PC-3 (cell line): Measurements from ENCODE around the gene KNDC1. TPM values are rescaled to one million over a fixed set of nuclear protein-coding genes. Genes with fewer than 3 reads are reported as not detected.

Experiments
- ATAC-seq: fragments of 200-7000 bp; cut with Tn5 transposase; 2 replicates; pipeline ENCODE4 v1.9.1; 2020; ENCODE audit warnings: mild to moderate bottlenecking, moderate library complexity
- BruUV-seq: library from RNA; stranded (reverse); fragments of 400-500 nt; replicated peaks from 2 replicates; lab custom pipeline; 2021; lab: Mats Ljungman, UMichigan
- CTCF ChIA-PET: fragments of 300-600 bp; sonication (Branson Sonifier 250); formaldehyde crosslinking; loops from one replicate; lab custom pipeline; 2022; ENCODE audit warnings: antibody characterized with exemption; lab: Charles Lee
- POLR2A ChIA-PET: fragments of 300-600 bp; sonication (Branson Sonifier 250); formaldehyde crosslinking; loops from one replicate; lab custom pipeline; 2022; ENCODE audit warnings: antibody characterized with exemption; ENCODE audit not compliant: unreplicated experiment; lab: Charles Lee
- DNase-seq: peaks from one replicate; pipeline ENCODE4 v3.0.0-alpha.2; 2015
- H2AFZ ChIP-seq: fragments of 300-600 bp; sonication (generic); 2 replicates; pipeline ENCODE4 v1.6.0; 2016; ENCODE audit warnings: antibody characterized with exemption, low read length
- H3F3A ChIP-seq: fragments of 300-600 bp; sonication (generic); one replicate; pipeline ENCODE4 v1.6.0; 2017; ENCODE audit warnings: antibody characterized with exemption, low read length, control low read depth, mild to moderate bottlenecking; ENCODE audit not compliant: unreplicated experiment
- H3K27ac ChIP-seq: fragments of 300-600 bp; sonication (generic); 2 replicates; pipeline ENCODE4 v1.5.1; 2016; ENCODE audit warnings: mild to moderate bottlenecking, low read length
- H3K27me3 ChIP-seq: fragments of 300-600 bp; sonication (generic); 2 replicates; pipeline ENCODE4 v1.6.1; 2016; ENCODE audit warnings: low read length, mixed read lengths
- H3K36me3 ChIP-seq: fragments of 300-600 bp; sonication (generic); 2 replicates; pipeline ENCODE4 v1.6.1; 2016; ENCODE audit warnings: low read depth, mixed run types, low read length, mixed read lengths
- H3K4me1 ChIP-seq: fragments of 300-600 bp; sonication (generic); 2 replicates; pipeline ENCODE4 v1.5.1; 2016; ENCODE audit warnings: low read length; ENCODE audit not compliant: insufficient read depth
- H3K4me2 ChIP-seq: fragments of 300-600 bp; sonication (generic); 2 replicates; pipeline ENCODE4 v1.6.0; 2016; ENCODE audit warnings: low read length
- H3K4me3 ChIP-seq: fragments of 300-600 bp; sonication (generic); 2 replicates; pipeline ENCODE4 v1.5.1; 2016; ENCODE audit warnings: mild to moderate bottlenecking, low read length, mixed read lengths
- H3K79me2 ChIP-seq: fragments of 300-600 bp; sonication (generic); 2 replicates; pipeline ENCODE4 v1.6.1; 2017; ENCODE audit warnings: low read length, mixed read lengths
- H3K9ac ChIP-seq: fragments of 300-600 bp; sonication (generic); 2 replicates; pipeline ENCODE4 v1.6.0; 2016; ENCODE audit warnings: mild to moderate bottlenecking, low read length
- H3K9me2 ChIP-seq: fragments of 300-600 bp; sonication (generic); replicated peaks from 2 replicates; pipeline ENCODE4 v1.6.1; 2016; ENCODE audit warnings: mixed run types, low read length, mixed read lengths
- H3K9me3 ChIP-seq: fragments of 300-600 bp; sonication (generic); 2 replicates; pipeline ENCODE4 v1.6.1; 2016; ENCODE audit warnings: low read length, mixed read lengths
- H4K20me1 ChIP-seq: fragments of 300-600 bp; sonication (generic); 2 replicates; pipeline ENCODE4 v1.6.1; 2016; ENCODE audit warnings: low read length, mixed read lengths
- EZH2 ChIP-seq: fragments of 300-600 bp; sonication (generic); IDR thresholded peaks from one replicate; pipeline ENCODE4 v1.6.1; 2017; ENCODE audit warnings: antibody characterized with exemption, mild to moderate bottlenecking, low read length; ENCODE audit not compliant: unreplicated experiment
- EZH2phosphoT487 ChIP-seq: fragments of 300-600 bp; sonication (generic); IDR thresholded peaks from 2 replicates; pipeline ENCODE4 v1.6.1; 2018; ENCODE audit warnings: mild to moderate bottlenecking, antibody characterized with exemption, low read length, borderline replicate concordance
- intact Hi-C: fragments of 100-400 bp; cut with micrococcal nuclease; formaldehyde crosslinking; loops from 2 replicates; pipeline ENCODE4 v1.9.0; 2023
- total RNA-seq: library from RNA; depleted of rRNA; stranded (reverse); fragments of >200 nt; gene quantifications from 2 replicates; pipeline ENCODE4 v1.2.3, GENCODE V29; 2014
- TF ChIP-seq, protein P1 (sequence below): fragments of 300-600 bp; sonication (generic); conservative IDR thresholded peaks from 2 replicates; pipeline ENCODE4 v1.5.1; 2017; ENCODE audit warnings: antibody characterized with exemption, low read depth, mild to moderate bottlenecking, low read length

The KNDC1 gene
- total RNA-seq, 1 experiment from 2014 or later, result not detected

DNA sequence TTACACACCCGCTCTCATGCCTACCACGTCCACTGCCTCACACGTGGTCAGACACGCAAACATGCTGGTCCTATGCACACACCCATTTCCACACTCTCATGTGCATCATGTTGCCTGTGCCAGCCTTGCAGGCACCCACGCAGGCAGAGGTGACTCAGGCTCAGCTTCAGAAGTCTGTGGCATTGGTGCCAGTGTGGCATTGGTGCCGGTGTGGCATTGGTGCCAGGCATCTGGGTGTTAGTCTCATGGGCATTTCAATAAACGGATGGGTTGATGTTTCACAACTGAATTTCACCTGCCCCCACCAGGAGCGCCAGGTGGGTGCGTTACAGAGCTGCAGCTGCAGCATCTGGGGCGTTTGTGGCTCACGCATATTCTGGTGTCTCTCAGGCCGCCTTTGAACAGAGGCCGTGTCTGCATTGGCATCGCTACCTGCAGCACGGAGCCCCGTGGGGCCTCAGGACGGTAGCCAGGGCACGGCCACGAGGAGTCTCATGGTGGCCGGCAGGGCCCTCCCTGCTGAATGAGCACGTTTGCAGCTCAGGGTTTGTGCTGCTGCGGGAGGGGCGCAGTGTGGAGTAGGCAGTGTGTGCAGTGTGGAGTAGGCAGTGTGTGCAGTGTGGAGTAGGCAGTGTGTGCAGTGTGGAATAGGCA, 24.7 kb downstream of the KNDC1 start:
- H3K4me2 ChIP-seq, result no peak overlapping the region
- TF ChIP-seq EZH2, result no peak
- no peak for TF ChIP-seq EZH2phosphoT487
- TF ChIP-seq, protein P1, sequence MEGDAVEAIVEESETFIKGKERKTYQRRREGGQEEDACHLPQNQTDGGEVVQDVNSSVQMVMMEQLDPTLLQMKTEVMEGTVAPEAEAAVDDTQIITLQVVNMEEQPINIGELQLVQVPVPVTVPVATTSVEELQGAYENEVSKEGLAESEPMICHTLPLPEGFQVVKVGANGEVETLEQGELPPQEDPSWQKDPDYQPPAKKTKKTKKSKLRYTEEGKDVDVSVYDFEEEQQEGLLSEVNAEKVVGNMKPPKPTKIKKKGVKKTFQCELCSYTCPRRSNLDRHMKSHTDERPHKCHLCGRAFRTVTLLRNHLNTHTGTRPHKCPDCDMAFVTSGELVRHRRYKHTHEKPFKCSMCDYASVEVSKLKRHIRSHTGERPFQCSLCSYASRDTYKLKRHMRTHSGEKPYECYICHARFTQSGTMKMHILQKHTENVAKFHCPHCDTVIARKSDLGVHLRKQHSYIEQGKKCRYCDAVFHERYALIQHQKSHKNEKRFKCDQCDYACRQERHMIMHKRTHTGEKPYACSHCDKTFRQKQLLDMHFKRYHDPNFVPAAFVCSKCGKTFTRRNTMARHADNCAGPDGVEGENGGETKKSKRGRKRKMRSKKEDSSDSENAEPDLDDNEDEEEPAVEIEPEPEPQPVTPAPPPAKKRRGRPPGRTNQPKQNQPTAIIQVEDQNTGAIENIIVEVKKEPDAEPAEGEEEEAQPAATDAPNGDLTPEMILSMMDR, result no peak
- DNase-seq (no peak), ATAC-seq (no peak)
- POLR2A ChIA-PET, result no interaction called here
- H3K9me2 ChIP-seq, result no peaks in the 10 kb centered on the region
- H3K9ac ChIP-seq, result no peak overlapping the region
- BruUV-seq, result no TSS peak
- no peaks in the 10 kb centered on the region for H3K36me3 ChIP-seq
- H3K9me3 ChIP-seq, result no peaks in the 10 kb centered on the region
- no peaks in the 10 kb centered on the region for H3K4me1 ChIP-seq
- intact Hi-C loops, result no loop called here
- H3K4me3 ChIP-seq, result no peak overlapping the region
- no peaks in the 10 kb centered on the region for H4K20me1 ChIP-seq
- peaks cover 75% of the 10 kb centered on the region for H3K27me3 ChIP-seq
- CTCF ChIA-PET, result no interaction called here
- no peaks in the 10 kb centered on the region for H3F3A ChIP-seq
- no peak overlapping the region for H2AFZ ChIP-seq
- no peaks in the 10 kb centered on the region for H3K79me2 ChIP-seq
- H3K27ac ChIP-seq, result no peak overlapping the region

GRCh38 chr10:133185421-133185820, 25.4 kb downstream of the KNDC1 start:
- Histone ChIP-seq H4K20me1 (no peaks in the 10 kb centered on the region), H3K4me1 (no peaks in the 10 kb centered on the region), H3K79me2 (no peaks in the 10 kb centered on the region), H3K27ac (no peak overlapping the region), H3K4me2 (no peak overlapping the region), H3K4me3 (no peak overlapping the region), H3K36me3 (no peaks in the 10 kb centered on the region), H3K9me3 (no peaks in the 10 kb centered on the region), H3K9ac (no peak overlapping the region), H3K27me3 (peaks cover 75% of the 10 kb centered on the region), H3K9me2 (no peaks in the 10 kb centered on the region), H2AFZ (no peak overlapping the region), H3F3A (no peaks in the 10 kb centered on the region)
- intact Hi-C loops, result no loop called here
- CTCF ChIA-PET, result no interaction called here
- ATAC-seq, result no peak
- BruUV-seq, result no TSS peak
- DNase-seq, result peak; percentile 1
- TF ChIP-seq, protein P1, result no peak
- TF ChIP-seq EZH2 (no peak), EZH2phosphoT487 (no peak)
- POLR2A ChIA-PET, result no interaction called here

- ChIA-PET CTCF (no interaction called here), POLR2A (no interaction called here)
- peaks cover 73% of the 10 kb centered on the region for H3K27me3 ChIP-seq
- no peaks in the 10 kb centered on the region for H3K79me2 ChIP-seq
- no peak overlapping the region for H3K4me3 ChIP-seq
- H3F3A ChIP-seq, result no peaks in the 10 kb centered on the region
- no peaks in the 10 kb centered on the region for H3K9me2 ChIP-seq
- H3K36me3 ChIP-seq, result no peaks in the 10 kb centered on the region
- no peak overlapping the region for H3K4me2 ChIP-seq
- no peak overlapping the region for H2AFZ ChIP-seq
- no peaks in the 10 kb centered on the region for H4K20me1 ChIP-seq
- no peak for DNase-seq
- H3K9me3 ChIP-seq, result no peaks in the 10 kb centered on the region
- no peak for TF ChIP-seq EZH2
- TF ChIP-seq, protein P1, result no peak
- no peak for TF ChIP-seq EZH2phosphoT487
- no peaks in the 10 kb centered on the region for H3K4me1 ChIP-seq
- BruUV-seq, result no TSS peak
- no peak overlapping the region for H3K27ac ChIP-seq
- intact Hi-C loops, result no loop called here
- ATAC-seq, result no peak
- no peak overlapping the region for H3K9ac ChIP-seq
Measured at GRCh38 chr10:133185916-133186315, 25.9 kb downstream of the KNDC1 start.
